SHP77 (cell line): Measurements from ENCODE around the gene FLVCR1.
"Not testable (repeated sequence)": the region's sequence is repeated elsewhere in the genome, so short reads cannot be mapped to it uniquely, and the experiment has no call there.

Experiments used
- DNase-seq, 2 experiments: peaks; one replicate each; lab custom pipeline; 2025; lab: John Stamatoyannopoulos, UW

FLVCR1 gene

DNA sequence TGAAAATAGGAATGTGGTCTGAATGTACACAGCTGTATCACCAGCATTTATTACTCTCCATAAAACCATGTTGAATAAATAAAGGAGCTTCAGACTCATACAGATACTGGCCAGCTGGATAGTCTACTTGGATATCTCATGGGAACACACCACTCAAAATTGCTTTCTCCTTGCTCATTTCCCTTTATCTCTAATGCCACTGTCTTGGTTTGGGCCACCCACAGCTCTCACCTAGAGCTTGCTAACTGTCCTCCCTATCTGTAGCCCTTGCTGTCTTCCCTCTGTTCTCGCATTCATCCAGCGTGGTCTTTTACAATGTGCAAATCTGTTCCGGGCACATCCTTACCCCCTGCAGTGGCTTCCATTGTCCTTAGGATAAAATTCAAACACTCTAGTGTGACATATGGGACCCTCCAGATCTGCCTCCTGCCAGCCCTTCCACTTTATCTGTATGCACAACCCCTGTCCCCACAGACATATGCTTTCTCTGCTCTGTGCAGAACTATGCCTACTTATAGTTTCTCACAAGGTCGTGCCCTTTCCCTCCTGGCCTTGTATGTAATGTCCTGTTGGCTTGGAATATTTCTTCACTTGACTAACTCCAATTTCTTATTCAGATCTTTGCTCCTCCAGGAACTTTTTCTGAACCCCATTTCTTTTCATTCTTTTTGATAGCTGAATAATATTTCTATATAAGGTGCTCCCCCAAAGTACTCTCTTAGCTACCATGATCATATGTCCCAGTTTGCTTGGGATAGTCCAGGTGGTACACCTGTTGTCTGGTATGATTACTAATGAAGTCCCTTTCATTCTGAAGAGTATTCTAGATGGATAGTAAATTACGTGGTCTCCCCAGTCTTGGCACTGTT, 2.9 kb downstream of the FLVCR1 start:
- no peak for DNase-seq

DNA sequence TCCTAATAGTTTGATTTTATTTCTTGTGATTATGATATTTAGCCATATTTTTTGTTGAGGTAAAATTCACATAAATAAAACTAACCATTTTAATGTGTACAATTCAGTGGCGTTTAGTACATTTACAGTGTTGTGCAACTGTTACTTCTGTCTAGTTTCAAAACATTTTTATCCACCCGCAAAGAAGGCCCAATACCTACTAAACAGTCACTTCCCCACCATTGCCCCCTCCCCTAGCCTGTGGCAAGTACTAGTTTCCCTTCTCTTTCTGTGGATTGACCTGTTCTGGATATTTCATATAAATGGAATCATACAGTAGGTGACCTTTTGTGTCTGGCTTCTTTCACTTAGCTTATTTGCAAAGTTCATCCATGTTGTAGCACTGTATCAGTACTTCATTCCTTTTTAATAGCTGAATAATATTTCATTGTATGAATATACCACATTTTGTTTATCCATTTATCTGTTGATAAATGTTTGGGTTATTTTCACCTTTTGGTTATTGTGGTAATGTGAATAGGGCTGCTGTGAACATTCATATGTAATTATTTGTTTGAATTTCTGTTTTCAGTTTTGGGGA, 4.1 kb downstream of the FLVCR1 start:
- no peak for DNase-seq

DNA sequence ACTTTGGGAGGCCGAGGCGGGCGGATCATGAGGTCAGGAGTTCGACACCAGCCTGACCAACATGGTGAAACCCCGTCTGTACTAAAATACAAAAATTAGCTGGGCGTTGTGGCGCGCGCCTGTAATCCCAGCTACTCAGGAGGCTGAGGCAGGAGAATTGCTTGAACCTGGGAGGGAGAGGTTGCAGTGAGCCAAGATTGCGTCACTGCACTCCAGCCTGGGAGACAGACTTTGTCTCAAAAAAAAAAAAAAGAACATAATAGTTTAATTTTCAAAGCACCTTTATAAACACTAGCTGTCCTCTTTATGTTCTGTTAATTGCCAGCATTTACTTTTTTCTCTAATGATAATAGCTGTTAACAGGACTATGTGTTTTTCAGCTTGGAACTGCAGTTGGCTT, 5.3 kb downstream of the FLVCR1 start:
- not testable (repeated sequence) for DNase-seq

DNA sequence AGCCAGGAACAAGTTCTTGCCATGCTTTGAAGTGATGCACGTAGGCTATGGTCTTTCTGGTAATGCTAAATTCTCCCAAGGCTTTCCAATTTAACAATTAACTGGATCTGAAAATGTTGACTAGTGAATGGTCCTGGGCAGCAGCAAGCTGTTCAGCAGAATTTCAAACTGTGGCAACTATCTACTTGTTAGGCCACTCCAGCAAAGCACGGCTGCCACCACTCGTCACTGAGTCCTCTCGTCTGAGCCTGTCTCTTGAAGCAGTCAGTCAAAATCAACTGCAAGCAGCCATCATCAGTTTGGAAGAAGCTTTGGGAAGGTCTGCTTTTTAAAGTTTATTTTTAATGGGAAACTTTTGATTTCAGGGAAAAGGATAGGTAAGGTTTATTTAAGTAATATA, 6.1 kb downstream of the FLVCR1 start:
- DNase-seq, result no peak

DNA sequence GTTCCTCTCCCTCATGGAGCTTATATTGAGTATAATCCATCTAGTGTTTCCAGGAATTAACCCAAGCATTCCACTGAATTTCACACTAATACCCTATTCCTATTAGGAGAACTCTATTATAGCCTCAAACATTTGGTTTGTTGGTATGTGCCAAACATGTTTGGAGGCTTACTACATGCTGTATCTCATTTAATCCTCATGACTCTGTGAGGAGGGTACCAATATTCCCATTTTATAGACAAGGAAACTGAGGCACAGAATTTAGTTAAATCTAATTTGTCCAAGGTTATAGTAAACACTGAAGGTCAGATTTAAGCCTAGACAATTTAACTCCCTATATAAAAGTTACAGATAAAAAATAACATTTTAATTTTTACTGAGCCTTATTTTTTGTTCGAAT, 9.1 kb downstream of the FLVCR1 start:
- no peak for DNase-seq

DNA sequence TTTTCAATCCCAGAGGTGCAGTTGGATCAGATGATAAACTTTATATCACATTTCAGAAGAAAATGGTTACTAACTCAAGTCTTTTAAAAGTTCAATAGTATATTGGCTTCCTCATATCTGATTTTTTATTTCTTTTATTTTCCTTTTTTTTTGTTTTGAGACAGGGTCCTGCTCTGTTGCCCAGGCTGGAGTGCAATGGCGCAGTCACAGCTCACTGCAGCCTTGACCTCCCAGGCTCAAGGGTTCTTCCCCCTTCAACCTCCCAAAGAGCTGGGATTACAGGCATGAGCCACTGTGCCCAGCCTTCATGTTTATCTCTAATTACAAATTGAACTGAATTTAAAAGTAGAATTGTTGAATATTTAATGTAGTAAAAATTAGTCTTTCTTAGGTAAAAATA, 13.9 kb downstream of the FLVCR1 start:
- no peak for DNase-seq

DNA sequence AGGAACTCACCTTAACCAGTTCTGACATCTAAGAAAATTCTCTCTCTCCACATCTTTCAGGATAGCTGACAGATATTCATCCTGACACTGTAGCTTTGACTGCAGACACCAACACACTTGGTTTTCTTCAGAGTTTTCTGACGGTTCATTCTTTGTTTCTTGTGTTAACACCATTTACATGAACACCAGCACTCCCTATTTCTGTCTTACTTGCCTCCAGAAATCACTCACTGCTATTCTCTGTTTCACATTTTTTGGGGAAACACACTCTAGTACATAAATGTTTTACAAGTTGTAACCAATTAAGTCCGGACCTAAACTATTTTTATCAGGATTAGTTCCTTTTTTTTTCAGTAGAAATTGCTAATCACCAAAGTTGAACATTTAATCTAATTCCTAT, 15.4 kb downstream of the FLVCR1 start:
- no peak for DNase-seq

DNA sequence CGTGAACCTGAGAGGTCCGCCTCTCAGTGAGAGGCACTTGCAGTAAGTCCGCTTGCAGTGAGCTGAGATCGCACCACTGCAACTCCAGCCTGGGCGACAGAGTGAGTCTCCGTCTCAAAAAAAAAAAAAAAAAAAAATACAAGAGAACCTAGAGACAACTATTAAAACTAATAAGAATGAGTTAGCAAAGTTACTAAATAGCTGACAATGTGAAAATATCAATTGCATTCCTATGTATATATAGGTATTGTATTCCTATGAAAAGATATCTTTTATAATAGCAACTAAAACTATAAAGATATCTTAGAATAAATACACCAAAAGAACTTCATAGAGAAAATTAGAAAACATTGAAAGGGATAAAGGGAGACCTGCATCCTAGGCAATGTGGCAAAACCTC, 20.3 kb downstream of the FLVCR1 start:
- no peak for DNase-seq

DNA sequence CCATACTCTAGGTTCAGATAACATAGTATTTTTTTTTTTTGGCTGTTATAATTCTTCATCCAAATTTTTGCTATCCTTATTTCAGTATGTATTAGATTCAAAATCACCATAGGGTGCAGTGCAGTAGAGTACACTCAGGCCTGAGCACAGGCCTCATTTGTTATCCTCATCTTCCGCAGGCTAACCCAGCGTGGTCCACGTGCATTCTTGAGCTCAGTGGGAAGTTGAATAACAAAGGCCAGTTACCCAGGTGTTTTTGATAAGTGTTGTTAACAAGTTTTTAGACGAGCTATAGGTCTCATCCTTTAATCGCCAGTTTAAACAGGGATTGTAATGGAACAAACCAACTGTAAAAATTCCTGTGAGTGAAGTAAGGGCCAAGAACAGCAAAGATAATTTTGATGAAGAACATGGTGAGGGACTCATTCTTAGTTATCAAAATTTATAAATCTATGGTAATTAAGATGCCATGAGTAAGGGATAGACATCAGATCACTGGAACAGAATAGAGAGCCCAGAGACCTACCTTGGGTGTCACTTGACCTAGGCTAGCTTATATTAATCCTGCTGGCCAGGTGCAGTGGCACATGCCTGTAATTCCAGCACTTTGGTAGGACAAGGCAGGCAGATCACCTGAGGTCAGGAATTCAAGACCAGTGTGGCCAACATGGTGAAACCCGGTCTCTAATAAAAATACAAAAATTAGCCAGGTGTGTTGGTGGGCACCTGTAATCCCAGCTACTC, 22.0 kb downstream of the FLVCR1 start:
- no peak for DNase-seq

DNA sequence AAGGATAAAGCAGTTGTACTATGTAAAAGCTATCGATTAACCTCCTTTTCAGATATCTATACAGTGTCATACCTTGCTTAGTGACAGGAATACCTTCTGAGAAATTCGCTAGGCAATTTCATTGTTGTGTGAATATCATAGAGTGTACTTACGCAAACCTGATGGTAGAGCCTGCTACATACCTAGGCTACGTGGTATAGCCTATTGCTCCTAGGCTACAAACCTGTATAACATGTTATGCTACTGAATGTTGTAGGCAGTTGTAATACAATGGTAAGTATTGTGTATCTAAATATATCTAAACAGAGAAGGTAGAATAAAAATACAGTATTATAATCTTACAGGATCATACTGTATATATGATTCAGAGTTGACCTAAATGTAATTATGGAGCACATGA, 26.5 kb downstream of the FLVCR1 start:
- DNase-seq, result no peak

DNA sequence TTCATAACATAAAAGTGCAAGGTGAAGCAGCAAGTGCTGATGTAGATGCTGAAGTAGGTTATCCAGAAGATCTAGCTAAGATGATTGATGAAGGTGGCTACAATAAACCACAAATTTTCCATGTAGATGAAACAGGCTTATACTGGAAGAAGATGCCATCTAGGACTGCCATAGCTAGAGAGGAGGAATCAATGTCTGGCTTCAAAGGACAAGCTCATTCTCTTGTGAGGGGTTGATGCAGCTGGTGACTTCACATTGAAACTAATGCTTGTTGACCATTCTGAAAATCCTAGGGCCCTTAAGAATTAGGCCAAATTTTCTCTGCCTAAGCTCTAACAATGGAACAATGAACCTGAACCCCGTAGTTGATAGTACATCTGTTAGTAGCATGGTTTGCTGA, 34.0 kb downstream of the FLVCR1 start:
- DNase-seq, result no peak

DNA sequence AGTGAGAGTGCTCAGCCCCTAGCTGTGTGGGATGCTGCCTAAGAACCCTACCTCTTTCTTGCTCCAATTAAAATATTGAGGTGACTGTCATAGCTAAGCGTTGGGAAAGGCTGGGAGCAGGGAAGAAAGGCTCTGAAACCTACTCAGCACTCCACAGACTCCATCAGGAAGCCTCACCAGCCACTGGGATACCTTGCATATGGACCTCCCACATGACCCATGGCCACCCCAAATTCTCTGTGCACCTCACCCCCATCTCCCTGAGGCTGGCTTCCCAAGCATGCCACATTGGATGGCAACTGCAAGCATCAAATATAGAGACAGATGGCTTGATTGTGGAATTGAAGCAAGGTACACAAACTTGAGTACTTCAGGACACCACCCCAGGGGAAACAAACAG, 41.8 kb downstream of the FLVCR1 start:
- DNase-seq, result no peak

DNA sequence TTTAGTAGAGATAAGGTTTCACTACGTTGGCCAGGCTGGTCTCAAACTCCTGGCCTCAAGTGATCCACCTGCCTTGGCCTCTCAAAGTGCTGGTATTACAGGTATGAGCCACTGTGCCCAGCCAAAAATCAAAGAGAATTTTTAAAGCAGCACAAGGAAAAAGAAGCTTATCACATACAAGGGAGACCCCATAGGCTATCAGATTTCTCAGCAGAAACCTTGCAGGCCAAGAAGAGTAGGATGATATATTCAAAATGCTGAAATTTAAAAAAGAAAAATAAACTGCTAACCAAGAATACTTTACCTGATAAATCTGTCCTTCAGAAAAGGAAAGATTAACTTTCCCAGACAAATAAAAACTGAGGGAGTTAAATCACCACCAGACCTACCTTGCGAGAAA, 43.2 kb downstream of the FLVCR1 start:
- DNase-seq, result no peak

DNA sequence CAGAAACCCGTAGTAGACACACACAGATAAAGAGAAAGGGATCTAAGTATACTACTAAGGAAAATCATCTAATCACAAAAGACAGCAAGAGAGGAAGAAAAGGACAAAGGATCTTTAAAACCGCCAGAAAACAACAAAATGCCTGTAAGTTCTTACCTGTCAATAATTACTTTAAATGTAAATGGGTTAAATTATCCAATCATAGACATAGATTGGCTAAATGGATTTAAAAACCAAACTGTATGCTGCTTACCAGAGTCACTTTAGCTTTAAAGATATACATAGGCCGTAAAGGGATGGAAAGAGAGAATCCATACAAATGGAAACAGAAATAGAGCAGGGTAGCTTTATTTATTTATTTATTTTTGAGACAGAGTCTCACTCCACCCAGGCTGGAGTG, 44.0 kb downstream of the FLVCR1 start:
- no peak for DNase-seq

DNA sequence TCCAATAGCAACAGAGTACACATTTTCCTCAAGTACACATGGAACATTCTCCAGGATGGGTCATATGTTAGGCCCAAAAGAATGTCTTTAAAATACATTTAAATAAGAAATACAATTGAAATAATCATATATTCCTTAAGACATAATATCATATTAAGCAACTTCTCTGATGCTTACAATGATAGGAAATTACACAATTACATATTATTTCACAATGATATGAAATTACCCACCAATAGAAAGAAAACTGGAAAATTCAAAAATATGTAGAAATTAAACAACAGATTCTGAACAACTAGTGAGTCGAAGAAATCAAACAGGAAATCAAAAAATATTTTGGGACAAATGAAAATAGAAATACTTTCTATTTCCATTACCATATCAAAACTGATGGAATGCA, 45.6 kb downstream of the FLVCR1 start:
- no peak for DNase-seq

DNA sequence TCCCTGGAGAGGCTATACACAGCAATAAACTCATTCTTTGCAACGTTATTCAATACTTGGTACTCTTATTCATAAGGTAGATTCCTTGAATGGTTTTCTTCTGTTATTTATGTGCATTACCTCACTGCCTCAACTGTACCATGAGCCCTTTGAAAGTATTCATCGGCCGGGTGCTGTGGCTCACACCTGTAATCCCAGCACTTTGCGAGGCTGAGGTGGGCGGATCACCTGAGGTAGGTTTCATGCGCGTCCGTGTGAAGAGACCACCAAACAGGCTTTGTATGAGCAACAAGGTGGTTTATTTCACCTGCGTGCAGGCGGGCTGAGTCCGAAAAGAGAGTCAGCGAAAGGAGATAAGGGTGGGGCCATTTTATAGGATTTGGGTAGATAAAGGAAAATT, 50.0 kb downstream of the FLVCR1 start:
- not testable (repeated sequence) for DNase-seq

DNA sequence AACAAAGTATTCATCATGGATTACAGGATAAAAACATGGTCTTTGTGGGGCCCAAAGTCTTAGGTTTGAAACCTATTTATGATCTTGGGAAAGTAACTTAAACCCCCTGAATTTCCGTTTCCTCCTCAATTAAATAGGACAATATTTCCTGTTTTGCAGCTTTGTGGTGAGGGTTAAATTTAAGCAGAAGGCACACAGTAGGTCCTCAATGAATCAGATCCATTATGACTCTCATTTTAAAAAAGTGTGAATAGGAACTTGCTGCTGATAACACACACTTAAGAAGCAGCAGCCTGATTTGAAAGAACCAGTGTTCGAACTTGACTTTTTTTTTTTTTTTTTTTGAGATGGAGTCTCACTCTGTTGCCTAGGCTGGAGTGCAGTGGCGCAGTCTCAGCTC, 50.9 kb downstream of the FLVCR1 start:
- DNase-seq, result no peak

DNA sequence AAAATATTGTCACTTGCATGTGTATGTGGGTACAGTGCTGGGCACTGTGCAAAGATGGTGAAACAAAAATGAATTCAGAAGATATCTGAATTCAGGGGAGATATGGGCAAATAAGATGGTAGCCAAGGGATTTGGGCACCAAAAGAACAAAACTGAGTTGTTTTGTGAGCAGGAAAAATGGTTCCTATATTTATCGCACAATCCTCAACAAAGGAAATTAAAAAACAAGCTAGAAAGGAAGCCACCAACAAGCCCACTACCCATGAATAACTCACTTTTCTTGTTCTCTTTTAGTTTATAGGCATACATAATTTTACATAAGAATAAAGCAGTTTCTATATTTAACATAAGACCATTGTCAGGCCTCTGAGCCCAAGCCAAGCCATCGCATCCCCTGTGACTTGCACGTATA, 51.6 kb downstream of the FLVCR1 start:
- no peak for DNase-seq

DNA sequence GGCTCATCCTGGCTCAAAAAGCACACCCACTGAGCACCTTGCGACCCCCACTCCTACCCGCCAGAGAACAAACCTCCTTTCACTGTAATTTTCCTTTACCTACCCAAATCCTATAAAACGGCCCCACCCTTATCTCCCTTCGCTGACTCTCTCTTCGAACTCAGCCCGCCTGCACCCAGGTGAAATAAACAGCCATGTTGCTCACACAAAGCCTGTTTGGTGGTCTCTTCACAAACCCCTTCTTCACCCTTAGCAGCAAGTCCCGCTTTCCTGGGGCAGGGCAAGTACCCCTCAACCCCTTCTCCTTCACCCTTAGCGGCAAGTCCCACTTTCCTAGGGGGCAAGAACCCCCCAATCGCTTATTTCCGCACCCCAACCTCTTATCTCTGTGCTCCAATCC, 52.1 kb downstream of the FLVCR1 start:
- not testable (repeated sequence) for DNase-seq

DNA sequence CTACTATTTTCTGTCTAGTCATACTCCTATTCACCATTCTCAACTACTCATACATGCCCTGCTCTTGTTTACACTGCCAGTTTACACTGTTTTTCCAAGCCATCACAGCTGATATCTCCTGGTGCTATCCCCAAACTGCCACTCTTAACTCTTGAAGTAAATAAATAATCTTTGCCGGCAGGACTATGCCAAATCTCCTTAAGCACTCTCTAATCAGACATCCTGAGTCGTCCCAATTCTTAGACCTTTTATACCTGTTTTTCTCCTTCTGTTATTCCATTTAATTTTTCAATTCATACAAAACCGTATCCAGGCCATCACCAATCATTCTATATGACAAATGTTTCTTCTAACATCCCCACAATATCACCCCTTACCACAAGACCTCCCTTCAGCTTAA, 55.6 kb downstream of the FLVCR1 start:
- DNase-seq, result not testable (repeated sequence)

DNA sequence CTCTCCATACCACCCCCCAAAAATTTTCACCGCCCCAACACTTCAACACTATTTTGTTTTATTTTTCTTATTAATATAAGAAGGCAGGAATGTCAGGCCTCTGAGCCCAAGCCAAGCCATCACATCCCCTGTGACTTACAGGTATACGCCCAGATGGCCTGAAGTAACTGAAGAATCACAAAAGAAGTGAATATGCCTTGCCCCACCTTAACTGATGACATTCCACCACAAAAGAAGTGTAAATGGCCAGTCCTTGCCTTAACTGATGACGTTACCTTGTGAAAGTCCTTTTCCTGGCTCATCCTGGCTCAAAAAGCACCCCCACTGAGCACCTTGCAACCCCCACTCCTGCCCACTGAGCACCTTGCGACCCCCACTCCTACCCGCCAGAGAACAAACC, 56.0 kb downstream of the FLVCR1 start:
- not testable (repeated sequence) for DNase-seq

DNA sequence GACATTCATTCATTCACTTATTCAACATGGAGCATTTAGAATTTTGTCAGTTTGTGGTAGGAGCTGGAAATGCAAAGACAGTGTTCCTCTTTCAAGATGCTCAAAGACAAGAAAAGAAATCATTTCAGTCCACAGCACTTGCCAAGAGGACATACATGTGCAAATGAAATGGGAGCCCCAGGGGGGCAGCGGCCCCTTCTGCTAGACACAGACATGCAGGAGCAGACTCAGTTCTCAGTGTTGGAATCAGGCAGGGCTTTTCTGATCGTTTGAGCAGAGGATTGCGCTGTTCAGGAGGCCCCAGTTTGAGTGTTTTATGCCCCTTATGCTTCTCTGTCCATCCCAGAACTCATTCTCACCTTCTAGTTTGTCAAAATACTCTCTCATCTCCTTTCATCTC, 56.7 kb downstream of the FLVCR1 start:
- DNase-seq, result no peak
